ENCODE data around the gene STXBP1. TPM values are rescaled to one million over a fixed set of nuclear protein-coding genes. Genes with fewer than 3 reads are reported as not detected.

The STXBP1 gene
- total and polyA plus RNA-seq, 2 of the 4 experiments (the other 2 are of a cell fraction): 15.8 to 22.6 TPM

GRCh38 chr9:127680846-127681245 lies 68.8 kb downstream of the STXBP1 start:
- Histone ChIP-seq H3K27me3 (ENCODE audit: control insufficient read depth, insufficient read depth, low read length) (no peaks in the 10 kb centered on the region), H2BK120ac (ENCODE audit: low read depth, low read length) (no peak overlapping the region), H3K36me3 (ENCODE audit: control insufficient read depth, insufficient read depth, low read length) (peaks cover 61% of the 10 kb centered on the region), H3K4me3 (ENCODE audit: insufficient read depth, low read depth, low read length) (no peak overlapping the region), H2AK9ac (replicated peaks; ENCODE audit: low read depth, low read length, poor library complexity) (no peak overlapping the region), H3K56ac (ENCODE audit: extremely low read depth, insufficient read depth, low read length) (no peak overlapping the region), H2BK5ac (ENCODE audit: low read depth, low read length, poor library complexity, severe bottlenecking) (no peak overlapping the region), H4K8ac (ENCODE audit: low read depth in 2 of 2, low read length in 2 of 2) (no peak overlapping the region), H4K91ac (ENCODE audit: insufficient read depth, low read depth, low read length) (no peak overlapping the region), H3K23ac (ENCODE audit: low read depth, low read length) (no peak overlapping the region), H2AK5ac (ENCODE audit: low read depth, low read length) (no peak overlapping the region), H3K4me2 (ENCODE audit: low read depth, low read length) (no peak overlapping the region), H2BK20ac (ENCODE audit: low read depth, low read length) (no peak overlapping the region), H2AFZ (replicated peaks; ENCODE audit: low read length, poor library complexity) (no peak overlapping the region), H2BK15ac (ENCODE audit: low read depth, low read length) (no peak overlapping the region), H4K20me1 (ENCODE audit: insufficient read depth, low read length) (no peaks in the 10 kb centered on the region), H3K4me1 (ENCODE audit: control insufficient read depth, insufficient read depth, low read length) (peaks cover 11% of the 10 kb centered on the region), H3K4ac (ENCODE audit: low read depth, low read length) (no peak overlapping the region), H4K5ac (ENCODE audit: low read depth, low read length) (no peak overlapping the region), H3K79me1 (ENCODE audit: low read depth in 1 of 2, low read length in 2 of 2) (no peaks in the 10 kb centered on the region), H3K14ac (replicated peaks; ENCODE audit: low read depth, low read length) (no peak overlapping the region), H3K9ac (ENCODE audit: low read depth, low read length) (no peak overlapping the region), H3K9me1 (ENCODE audit: insufficient read depth, low read length) (peaks cover 14% of the 10 kb centered on the region), H3K9me3 (ENCODE audit: control insufficient read depth, insufficient read depth, low read length) (no peaks in the 10 kb centered on the region), H3K27ac (ENCODE audit: insufficient read depth, low read length) (no peak overlapping the region), H3K18ac (ENCODE audit: low read depth, low read length) (no peak overlapping the region)
- in situ Hi-C loops (cut with MboI; ENCODE audit: low sequenced_read_pairs): no loop called here
- no peak for TF ChIP-seq CTCF (conservative IDR thresholded peaks at IDR 0.05; ENCODE audit: low read depth, low read length)
- no peak for TF ChIP-seq CHD1 (IDR thresholded peaks at IDR 0.05; ENCODE audit: low read depth, low read length)
- TF ChIP-seq BHLHE40 (IDR thresholded peaks at IDR 0.05; ENCODE audit: low read depth, low read length): no peak
- no peak for TF ChIP-seq USF2 (IDR thresholded peaks at IDR 0.05; ENCODE audit: low read depth, low read length)
- no peak for TF ChIP-seq FOS (IDR thresholded peaks at IDR 0.05; ENCODE audit: low read depth, low read length)
- no peak for TF ChIP-seq ELK1 (IDR thresholded peaks at IDR 0.05; ENCODE audit: borderline replicate concordance, low read depth, low read length)
- TF ChIP-seq RAD21 (IDR thresholded peaks at IDR 0.05; ENCODE audit: low read length): no peak
- TF ChIP-seq RCOR1 (IDR thresholded peaks at IDR 0.05; ENCODE audit: insufficient replicate concordance, low read length): no peak
- no peak for TF ChIP-seq MAZ (IDR thresholded peaks at IDR 0.05; ENCODE audit: borderline replicate concordance, low read depth, low read length)
- no peak for TF ChIP-seq CEBPB (IDR thresholded peaks at IDR 0.05; ENCODE audit: low read depth, low read length)
- TF ChIP-seq MAFK (IDR thresholded peaks at IDR 0.05; ENCODE audit: low read depth, low read length): no peak
- no peak for TF ChIP-seq RFX5 (IDR thresholded peaks at IDR 0.05; ENCODE audit: low read depth, low read length)
- no TSS peak for BruUV-seq (replicated peaks)
- DNase-seq: no peak
- no peak for ATAC-seq (ENCODE audit: low read depth)
- CTCF ChIA-PET: interaction anchor here (0.6 kb wide), 1 partner anchor 157 kb away, joined by 3 read pairs; no protein-coding TSS in a partner anchor
- POLR2A ChIA-PET (ENCODE audit: unreplicated experiment): no interaction called here
- intact Hi-C loops (cut with micrococcal nuclease): no loop called here
- dilution Hi-C loops (cut with HindIII; ENCODE audit: low sequenced_read_pairs, unreplicated experiment): no loop called here
- 91% methylated on average over 5 of the region's 9 CpGs; no CpG with 5 or more reads in 1 of the 2 experiments for WGBS, 2 experiments (ENCODE audit: extremely low coverage in 2 of 2, insufficient read length in 1 of 2)
